COR-L47 (cell line): ENCODE results near the gene PGLYRP2.
"Not testable (repeated sequence)": the region's sequence is repeated elsewhere in the genome, so short reads cannot be mapped to it uniquely, and the experiment has no call there.

ENCODE experiments used
- DNase-seq: peaks from one replicate; lab custom pipeline; 2025; lab: John Stamatoyannopoulos, UW

Gene PGLYRP2

DNA sequence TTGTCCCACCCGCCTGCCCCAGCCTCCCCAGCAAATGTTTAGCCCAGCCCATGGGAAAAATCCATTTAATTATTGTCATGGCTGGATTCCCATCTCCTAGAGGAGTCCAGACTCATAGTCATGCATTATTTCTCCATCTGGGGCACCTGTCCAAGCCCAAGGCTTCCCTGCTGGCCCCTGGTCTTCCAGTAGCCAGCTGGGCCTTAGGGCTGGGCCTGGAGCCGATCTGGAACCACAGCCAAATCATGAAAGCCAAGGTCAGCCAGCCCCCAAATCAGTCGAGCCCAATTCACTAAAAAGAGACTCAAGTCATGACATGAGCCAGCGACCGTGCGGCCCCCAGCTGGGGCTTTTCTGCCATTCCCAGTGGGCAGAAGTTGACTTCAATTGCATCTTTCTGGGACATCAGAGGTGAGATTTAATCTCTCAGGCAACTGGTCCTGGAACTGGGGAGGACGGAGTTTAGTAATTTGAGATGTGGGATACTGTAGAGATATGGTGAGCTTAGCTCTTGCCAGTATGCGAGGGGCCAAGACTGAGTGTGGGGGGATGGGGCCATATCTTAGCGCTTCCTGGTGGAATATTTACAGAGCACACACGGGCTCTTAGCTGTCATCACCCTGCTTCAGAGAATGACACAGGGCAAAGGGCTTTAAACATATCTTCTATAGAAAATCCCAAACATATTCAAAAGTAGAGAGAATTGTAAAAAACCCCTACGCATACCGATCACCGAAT, 9.4 kb upstream of the PGLYRP2 start:
- DNase-seq, result no peak

DNA sequence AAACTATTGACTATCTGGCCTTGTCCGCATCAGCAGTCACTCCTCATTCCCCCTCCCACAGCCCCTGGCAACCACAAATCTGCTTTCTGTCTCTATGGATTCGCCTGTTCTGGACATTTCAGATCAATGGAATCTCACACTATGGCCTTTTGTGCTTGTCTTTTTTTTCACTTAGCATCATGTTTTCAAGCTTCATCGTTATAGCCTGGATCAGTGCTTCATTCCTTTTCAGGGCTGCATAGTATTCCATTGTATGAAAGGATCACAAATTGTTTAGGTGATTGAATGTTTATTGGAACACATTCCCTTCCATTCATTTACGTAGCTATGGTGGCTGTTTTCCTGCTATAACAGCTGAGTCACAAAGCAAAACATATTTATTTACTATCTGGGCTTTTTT, 7.7 kb upstream of the PGLYRP2 start:
- DNase-seq, result no peak

GRCh38 chr19:15485768-15486167, 6.5 kb upstream of the PGLYRP2 start:
- not testable (repeated sequence) for DNase-seq

GRCh38 chr19:15480996-15481395, 1.7 kb upstream of the PGLYRP2 start:
- DNase-seq, result not testable (repeated sequence)

DNA sequence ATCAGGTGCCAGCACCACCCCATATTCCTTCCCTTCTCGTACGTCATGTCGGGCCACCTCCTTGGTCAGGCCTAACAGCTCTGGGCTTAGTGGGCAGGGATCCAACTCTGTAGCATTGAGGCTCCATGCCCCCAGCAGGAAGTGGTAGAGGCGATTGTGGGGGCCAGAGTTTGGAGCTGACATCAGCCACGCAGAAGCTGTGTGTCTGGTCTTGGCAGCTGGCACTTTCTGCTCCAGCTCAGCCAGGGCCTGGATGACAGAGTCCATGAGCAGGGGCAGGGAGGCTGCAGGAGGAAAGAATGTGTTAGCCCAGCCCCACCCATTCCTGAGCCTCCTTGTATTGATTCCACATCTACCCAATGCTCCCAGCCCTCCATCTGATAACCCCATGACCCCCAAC, 3.0 kb downstream of the PGLYRP2 start:
- no peak for DNase-seq

- DNase-seq, result no peak
Observed at GRCh38 chr19:15475611-15476010, 3.7 kb downstream of the PGLYRP2 start.

DNA sequence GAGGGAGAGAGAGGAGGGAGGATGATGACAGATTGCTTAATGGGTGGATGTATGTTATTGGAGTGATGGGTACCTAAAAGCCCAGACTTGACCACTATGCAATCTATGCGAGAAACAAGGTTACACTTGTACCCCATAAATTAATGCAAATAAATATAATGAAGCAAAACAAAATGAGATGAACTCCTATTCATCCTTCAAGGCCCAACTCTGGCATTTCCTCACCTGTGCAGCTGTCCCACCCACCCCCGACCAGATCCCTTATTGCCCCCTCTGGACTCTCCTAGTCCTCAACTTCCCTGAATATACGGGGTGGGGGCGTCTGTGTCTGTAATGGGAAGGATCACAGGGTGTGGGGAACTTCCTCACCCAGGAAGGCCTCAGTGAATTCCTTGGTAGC, 4.1 kb downstream of the PGLYRP2 start:
- DNase-seq, result no peak

DNA sequence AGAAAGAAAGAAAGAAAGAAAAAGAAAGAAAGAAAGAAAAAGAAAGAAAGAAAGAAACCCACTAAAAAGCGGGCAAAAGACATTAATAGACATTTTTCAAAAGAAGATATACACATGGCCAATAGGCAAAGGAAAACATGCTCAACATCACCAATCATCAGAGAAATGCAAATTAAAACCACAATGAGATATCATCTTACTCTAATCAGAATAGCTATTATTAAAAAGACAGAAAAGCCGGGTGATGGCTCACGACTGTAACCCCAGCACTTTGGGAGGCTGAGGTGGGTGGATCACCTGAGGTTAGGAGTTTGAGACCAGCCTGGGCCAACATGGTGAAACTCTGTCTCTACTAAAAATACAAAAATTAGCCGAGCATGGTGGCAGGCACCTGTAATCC, 5.5 kb downstream of the PGLYRP2 start:
- not testable (repeated sequence) for DNase-seq

DNA sequence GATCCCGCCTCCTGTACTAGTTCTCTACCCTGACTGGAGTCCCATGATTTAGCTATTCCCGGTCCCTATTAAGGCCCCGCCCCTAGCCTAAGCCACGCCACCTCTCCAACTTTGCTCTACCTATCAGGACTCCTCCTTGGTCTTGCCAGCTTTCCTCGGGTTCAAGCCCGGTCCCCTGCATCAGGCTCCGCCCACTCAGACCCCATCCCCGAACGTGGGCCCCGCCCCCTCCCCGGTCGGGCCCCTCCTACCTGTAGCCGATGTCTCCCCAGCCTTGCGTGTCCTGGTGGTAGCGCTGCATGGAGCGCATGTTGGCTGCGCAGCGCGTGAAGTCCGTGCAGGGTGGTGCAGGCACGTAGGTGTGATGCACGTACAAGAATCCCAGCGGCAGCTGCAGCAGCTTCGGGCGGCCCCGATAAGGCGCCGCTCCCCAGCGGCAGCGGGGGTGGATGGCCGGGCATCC, 7.6 kb downstream of the PGLYRP2 start:
- no peak for DNase-seq

GRCh38 chr19:15469513-15470297, 9.6 kb downstream of the PGLYRP2 start:
- no peak for DNase-seq

GRCh38 chr19:15468675-15469512, 10.4 kb downstream of the PGLYRP2 start:
- no peak for DNase-seq

- no peak for DNase-seq
Observed at GRCh38 chr19:15467734-15468214, 11.5 kb downstream of the PGLYRP2 start.

DNA sequence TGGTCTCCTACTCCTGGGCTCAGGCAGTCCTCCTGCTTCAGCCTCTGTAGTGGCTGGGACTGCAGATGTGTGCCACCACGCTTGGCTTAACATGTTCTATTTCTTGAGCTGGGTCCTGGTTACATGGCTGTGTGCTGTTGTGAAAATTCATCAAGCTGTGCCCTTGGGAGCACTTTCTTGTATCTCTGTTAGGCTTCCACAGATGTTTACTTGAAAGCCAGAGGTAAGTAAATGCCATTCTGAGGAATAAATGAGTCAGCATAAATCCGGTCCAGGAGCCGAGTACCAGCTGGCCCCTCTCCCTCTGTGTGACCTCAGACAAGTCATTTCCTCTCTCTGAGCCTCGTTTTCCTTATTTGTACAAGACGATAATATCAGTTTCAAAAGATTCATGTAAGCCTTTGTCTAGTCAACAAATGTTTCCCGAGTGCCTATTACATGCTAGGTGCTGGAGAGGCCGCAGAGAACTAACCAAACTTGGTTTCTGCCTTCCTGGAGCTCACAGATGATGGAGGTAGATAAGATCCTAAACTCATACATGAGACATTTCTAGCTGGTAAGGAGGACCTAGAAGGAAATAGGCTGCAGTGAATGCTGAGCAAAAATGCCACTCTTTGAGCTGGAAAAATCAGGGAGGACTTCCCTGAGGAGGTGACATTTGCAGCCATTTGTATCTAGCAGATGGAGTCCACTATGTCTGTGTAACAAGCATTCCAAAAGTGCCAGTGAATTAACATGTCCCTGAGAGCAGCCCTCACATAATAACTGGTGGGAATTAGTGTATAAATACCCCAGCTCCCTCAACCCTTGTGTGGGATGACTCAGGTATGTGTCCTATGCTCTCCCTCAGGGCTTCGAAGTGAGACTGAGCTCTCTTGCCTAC, 12.2 kb downstream of the PGLYRP2 start:
- no peak for DNase-seq

DNA sequence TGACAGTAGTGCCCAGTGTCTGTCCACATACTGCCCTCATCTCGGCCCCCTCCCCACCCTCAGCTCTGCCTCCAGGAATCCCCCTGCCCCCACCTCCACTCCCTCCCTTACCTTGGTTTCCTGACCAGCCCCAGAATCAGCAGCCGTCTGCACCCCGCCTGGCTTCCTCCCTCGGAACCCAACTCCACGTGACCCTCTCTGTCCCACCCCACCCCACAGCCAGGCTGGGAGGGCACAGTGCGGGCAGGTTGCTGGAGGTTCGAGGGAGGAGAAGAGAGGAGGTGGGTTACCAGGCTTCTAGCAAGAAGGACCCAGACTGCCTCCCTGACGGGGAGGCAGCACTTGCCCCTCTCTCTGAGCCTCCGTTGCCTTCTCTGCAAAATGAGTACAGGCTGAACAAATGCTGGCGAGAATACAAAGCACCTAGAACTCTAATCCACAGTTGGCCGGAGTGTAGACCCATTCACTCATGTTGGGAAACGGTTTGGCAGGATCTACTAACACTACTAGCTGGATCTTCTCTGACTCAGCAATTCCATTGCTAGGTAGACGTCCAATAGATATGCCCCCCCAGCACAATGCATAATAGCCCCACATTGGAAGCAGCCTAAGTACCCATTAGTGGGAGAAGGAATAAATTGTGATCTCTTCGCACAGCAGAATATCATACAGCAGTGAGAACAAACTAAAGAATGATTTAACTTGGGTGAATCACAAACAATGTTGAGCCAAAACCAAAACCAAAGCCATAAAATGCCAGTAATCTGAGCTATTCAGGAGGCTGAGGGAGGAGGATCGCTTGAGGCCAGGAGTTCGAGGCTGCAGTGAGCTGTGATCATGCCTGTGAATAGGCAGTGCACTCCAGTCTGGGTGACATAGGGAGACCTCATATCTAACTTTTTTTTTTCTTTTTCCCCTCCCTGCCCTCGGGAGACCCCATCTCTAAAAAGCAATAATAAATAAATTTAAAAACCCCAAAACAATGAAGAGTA, 14.6 kb downstream of the PGLYRP2 start, which contains the start of gene RASAL3:
Gene RASAL3 (minus strand): TSS at position 151 of the 992 bp plus-strand sequence. CDS start 186 bp downstream, outside the sequence.
- DNase-seq, result no peak

DNA sequence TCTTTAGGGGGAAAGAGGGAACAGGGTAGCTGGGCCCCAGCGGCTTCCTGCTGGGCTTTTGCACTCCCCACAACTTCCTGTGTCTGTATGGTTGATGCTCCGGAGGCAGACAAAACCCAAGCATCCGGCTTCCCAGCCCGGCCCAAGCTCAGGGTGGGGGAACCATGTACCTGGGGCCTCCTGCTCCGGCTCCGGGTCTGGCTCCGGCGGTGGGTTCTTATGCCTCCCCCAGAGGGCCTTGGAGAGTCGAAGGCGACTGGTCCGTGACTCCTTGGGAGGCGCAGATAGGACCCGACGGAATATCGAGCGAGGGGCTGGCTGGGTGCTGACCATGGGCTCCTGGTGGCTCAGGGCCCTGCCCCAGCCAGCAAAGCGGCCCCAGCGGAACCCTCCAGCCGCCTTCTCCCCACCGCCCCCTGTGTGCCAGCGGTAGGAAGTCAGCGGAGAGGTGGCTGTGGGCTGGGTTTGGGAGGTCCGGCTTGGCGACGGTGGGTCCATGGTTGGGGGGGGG, 15.4 kb downstream of the PGLYRP2 start:
- DNase-seq, result no peak

- no peak for DNase-seq
Observed at GRCh38 chr19:15461694-15462093, 17.6 kb downstream of the PGLYRP2 start.

DNA sequence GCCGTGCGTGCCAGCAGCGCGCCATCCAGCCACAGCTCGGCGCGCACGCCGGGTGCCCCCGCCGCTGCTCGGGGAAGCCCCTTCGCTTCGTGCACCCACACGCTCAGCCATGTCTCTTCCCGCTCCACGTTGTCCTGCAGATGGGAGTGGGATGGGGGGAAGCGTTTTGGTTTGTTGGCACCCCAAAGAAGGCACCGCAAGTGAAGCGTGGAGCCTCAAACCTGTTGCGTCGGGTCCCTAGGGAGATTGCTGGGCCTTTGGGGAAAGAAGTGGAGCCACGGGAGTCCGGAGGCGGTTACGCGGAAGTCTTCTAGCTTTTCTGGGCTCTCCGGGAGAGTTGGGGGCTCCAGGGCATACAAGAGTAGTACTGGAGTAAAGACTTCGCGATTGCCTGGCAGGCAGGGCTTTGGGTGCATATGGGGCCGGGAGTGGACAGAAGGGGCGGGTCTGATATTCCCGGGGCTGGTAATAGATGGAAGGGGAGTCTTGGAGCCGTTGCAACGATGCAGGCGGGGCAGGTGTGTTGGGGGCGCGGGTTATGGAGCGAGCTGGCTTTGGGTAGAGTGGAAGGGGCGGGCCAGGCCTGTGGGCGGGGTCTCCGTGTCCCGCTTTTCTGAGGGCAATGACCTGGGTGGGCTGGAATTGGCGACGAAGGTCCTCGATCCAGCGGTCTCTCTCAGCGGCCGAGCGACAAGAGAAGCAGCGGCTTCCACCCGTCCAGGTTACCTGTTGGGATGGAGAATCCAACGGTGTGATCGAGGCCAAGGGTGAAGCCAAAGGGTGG, 21.4 kb downstream of the PGLYRP2 start:
- DNase-seq, result no peak

- DNase-seq, result no peak
Observed at GRCh38 chr19:15456871-15457700, 22.2 kb downstream of the PGLYRP2 start.
